ENCODE results near the gene ADAMTS18.

GRCh38 chr16:77359065-77359502 lies 75.8 kb downstream of the ADAMTS18 start:
- no peak for TF ChIP-seq CTCF (IDR thresholded peaks at IDR 0.05; ENCODE audit: control extremely low read depth in 1 of 3, insufficient read depth in 1 of 3, low read depth in 1 of 3, low read length in 3 of 3)
- no peak for TF ChIP-seq CBX8 (IDR thresholded peaks at IDR 0.05; ENCODE audit: borderline replicate concordance, low read depth, low read length)
- no peak for TF ChIP-seq POLR2A (IDR thresholded peaks at IDR 0.05; ENCODE audit: control extremely low read depth in 1 of 2, low read depth in 2 of 2, low read length in 2 of 2)

All from H1 (cell line).